ENCODE data around the gene ODF4. TPM values are rescaled to one million over a fixed set of nuclear protein-coding genes. Genes with fewer than 3 reads are reported as not detected.

ODF4 gene
- total RNA-seq, 1 experiment from 2014 or later = not detected

DNA sequence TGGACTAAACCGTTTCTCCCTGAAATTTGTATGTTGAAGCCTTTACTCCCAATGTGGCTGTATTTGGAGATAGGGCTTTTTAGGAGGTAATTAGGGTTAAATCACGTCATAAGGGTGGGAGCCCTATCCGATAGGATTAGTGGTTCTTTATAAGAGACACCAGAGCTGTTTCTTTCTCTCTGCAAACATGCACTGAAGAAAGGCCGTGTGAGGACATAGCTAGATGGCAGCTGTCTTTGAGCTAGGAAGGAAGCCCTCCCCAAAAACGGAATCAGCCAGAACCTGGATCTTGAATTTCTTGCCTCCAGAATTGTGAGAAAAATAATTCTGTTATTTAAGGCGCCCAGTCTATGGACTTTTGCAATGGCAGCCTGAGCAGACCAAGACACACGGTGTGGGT lies 14.1 kb downstream of the ODF4 start:
- intact Hi-C loops (cut with micrococcal nuclease; ENCODE audit: unreplicated experiment) = no loop called here
- ChIA-PET POLR2A (ENCODE audit: low non-redundant PET) (no interaction called here), CTCF (no interaction called here)
- no peak overlapping the region for H3K27ac ChIP-seq (ENCODE audit: low read depth, low read length, poor library complexity, severe bottlenecking)
- no peak for DNase-seq (ENCODE audit: low spot score)
- H3K4me3 ChIP-seq (ENCODE audit: low read depth, low read length, poor library complexity, severe bottlenecking) = no peak overlapping the region
- H3K4me1 ChIP-seq (ENCODE audit: insufficient read depth, low read length, poor library complexity, severe bottlenecking) = peaks cover 7% of the 10 kb centered on the region
- H3K27me3 ChIP-seq (replicated peaks; ENCODE audit: insufficient read depth, low read depth, low read length, poor library complexity) = no peaks in the 10 kb centered on the region
- H3K9me3 ChIP-seq (ENCODE audit: low read depth, low read length, poor library complexity, severe bottlenecking) = no peaks in the 10 kb centered on the region
- no peaks in the 10 kb centered on the region for H3K36me3 ChIP-seq (ENCODE audit: insufficient read depth, low read length, poor library complexity, severe bottlenecking)
- BruUV-seq (replicated peaks) = no TSS peak
- no peak for TF ChIP-seq EZH2 (IDR thresholded peaks at IDR 0.05; ENCODE audit: borderline replicate concordance, low read depth, low read length, poor library complexity, severe bottlenecking)
- TF ChIP-seq, protein P1, sequence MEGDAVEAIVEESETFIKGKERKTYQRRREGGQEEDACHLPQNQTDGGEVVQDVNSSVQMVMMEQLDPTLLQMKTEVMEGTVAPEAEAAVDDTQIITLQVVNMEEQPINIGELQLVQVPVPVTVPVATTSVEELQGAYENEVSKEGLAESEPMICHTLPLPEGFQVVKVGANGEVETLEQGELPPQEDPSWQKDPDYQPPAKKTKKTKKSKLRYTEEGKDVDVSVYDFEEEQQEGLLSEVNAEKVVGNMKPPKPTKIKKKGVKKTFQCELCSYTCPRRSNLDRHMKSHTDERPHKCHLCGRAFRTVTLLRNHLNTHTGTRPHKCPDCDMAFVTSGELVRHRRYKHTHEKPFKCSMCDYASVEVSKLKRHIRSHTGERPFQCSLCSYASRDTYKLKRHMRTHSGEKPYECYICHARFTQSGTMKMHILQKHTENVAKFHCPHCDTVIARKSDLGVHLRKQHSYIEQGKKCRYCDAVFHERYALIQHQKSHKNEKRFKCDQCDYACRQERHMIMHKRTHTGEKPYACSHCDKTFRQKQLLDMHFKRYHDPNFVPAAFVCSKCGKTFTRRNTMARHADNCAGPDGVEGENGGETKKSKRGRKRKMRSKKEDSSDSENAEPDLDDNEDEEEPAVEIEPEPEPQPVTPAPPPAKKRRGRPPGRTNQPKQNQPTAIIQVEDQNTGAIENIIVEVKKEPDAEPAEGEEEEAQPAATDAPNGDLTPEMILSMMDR (conservative IDR thresholded peaks at IDR 0.05; ENCODE audit: low read depth, low read length) = no peak

DNA sequence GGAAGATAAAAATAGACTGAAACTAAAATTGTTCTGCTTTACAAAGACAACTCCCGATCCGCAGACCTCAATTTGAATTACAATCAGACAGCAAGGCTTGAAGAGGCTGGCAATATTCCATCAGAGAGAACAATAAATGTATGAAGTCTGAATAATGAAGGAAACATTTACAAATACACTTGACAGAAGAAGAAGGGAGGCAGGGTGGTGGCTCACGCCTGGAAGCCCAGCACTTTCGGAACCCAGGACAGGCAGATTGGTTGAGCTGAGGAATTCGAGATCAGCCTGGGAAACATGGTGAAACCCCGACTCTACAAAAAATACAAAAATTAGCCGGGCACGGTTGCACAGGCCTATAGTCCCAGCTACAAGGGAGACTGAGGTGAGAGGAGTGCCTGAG lies 14.6 kb downstream of the ODF4 start:
- H3K36me3 ChIP-seq (ENCODE audit: insufficient read depth, low read length, poor library complexity, severe bottlenecking) = no peaks in the 10 kb centered on the region
- no peak for TF ChIP-seq EZH2 (IDR thresholded peaks at IDR 0.05; ENCODE audit: borderline replicate concordance, low read depth, low read length, poor library complexity, severe bottlenecking)
- TF ChIP-seq, protein P1 (conservative IDR thresholded peaks at IDR 0.05; ENCODE audit: low read depth, low read length) = no peak
- ChIA-PET CTCF (no interaction called here), POLR2A (ENCODE audit: low non-redundant PET) (no interaction called here)
- DNase-seq (ENCODE audit: low spot score) = no peak
- no peaks in the 10 kb centered on the region for H3K9me3 ChIP-seq (ENCODE audit: low read depth, low read length, poor library complexity, severe bottlenecking)
- no peak overlapping the region for H3K4me3 ChIP-seq (ENCODE audit: low read depth, low read length, poor library complexity, severe bottlenecking)
- intact Hi-C loops (cut with micrococcal nuclease; ENCODE audit: unreplicated experiment) = no loop called here
- no peak overlapping the region for H3K27ac ChIP-seq (ENCODE audit: low read depth, low read length, poor library complexity, severe bottlenecking)
- H3K4me1 ChIP-seq (ENCODE audit: insufficient read depth, low read length, poor library complexity, severe bottlenecking) = peaks cover 12% of the 10 kb centered on the region
- no TSS peak for BruUV-seq (replicated peaks)
- H3K27me3 ChIP-seq (replicated peaks; ENCODE audit: insufficient read depth, low read depth, low read length, poor library complexity) = no peaks in the 10 kb centered on the region

DNA sequence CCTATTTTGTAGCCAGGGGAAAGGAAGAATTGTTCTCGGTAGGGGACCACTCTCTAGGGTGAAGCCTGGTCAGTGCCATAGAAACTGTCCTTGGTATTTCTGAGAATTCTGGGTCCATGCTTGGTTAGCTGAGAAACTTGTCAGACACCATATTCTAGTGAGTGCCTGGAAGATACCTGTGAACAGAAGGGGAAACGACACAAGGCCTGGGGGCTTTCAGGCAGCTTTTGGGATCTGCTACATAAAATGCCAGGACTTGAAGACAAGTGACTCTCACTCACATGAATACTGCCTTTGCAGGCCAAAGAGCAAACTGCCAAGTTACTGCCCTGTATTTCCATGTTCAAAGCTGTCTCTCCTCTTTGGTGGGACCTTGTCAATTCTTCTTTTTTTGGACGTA lies 18.3 kb downstream of the ODF4 start:
- H3K36me3 ChIP-seq (ENCODE audit: insufficient read depth, low read length, poor library complexity, severe bottlenecking) = no peaks in the 10 kb centered on the region
- H3K27ac ChIP-seq (ENCODE audit: low read depth, low read length, poor library complexity, severe bottlenecking) = no peak overlapping the region
- no peaks in the 10 kb centered on the region for H3K9me3 ChIP-seq (ENCODE audit: low read depth, low read length, poor library complexity, severe bottlenecking)
- peaks cover 36% of the 10 kb centered on the region for H3K4me1 ChIP-seq (ENCODE audit: insufficient read depth, low read length, poor library complexity, severe bottlenecking)
- ChIA-PET POLR2A (ENCODE audit: low non-redundant PET) (no interaction called here), CTCF (no interaction called here)
- BruUV-seq (replicated peaks) = no TSS peak
- TF ChIP-seq, protein P1 (conservative IDR thresholded peaks at IDR 0.05; ENCODE audit: low read depth, low read length) = no peak
- no peak for TF ChIP-seq EZH2 (IDR thresholded peaks at IDR 0.05; ENCODE audit: borderline replicate concordance, low read depth, low read length, poor library complexity, severe bottlenecking)
- no peak overlapping the region for H3K4me3 ChIP-seq (ENCODE audit: low read depth, low read length, poor library complexity, severe bottlenecking)
- intact Hi-C loops (cut with micrococcal nuclease; ENCODE audit: unreplicated experiment) = no loop called here
- no peak for DNase-seq (ENCODE audit: low spot score)
- no peaks in the 10 kb centered on the region for H3K27me3 ChIP-seq (replicated peaks; ENCODE audit: insufficient read depth, low read depth, low read length, poor library complexity)
